A673 (cell line): ENCODE measurements around the gene LEPROT. TPM values are rescaled to one million over a fixed set of nuclear protein-coding genes. Genes with fewer than 3 reads are reported as not detected.

ENCODE experiments used
- BruUV-seq: library from RNA; stranded (reverse); fragments of 400-500 nt; replicated peaks from 2 replicates; lab custom pipeline; 2021; lab: Mats Ljungman, UMichigan
- CTCF ChIA-PET: fragments of 300-600 bp; sonication (Branson Sonifier 250); formaldehyde crosslinking; loops from one replicate; lab custom pipeline; 2022; ENCODE audit warnings: antibody characterized with exemption; lab: Charles Lee
- POLR2A ChIA-PET: fragments of 300-600 bp; sonication (Branson Sonifier 250); formaldehyde crosslinking; loops from one replicate; lab custom pipeline; 2022; ENCODE audit warnings: antibody characterized with exemption; ENCODE audit not compliant: low non-redundant PET; lab: Charles Lee
- DNase-seq: peaks from one replicate; pipeline ENCODE4 v3.0.0-alpha.2; 2015; ENCODE audit warnings: low spot score
- H3K27ac ChIP-seq: fragments of 200-600 bp; sonication (generic); 2 replicates; pipeline ENCODE4 v1.5.1; 2016; ENCODE audit warnings: mixed run types, low read depth, mild to moderate bottlenecking, mixed read lengths, antibody characterized with exemption, low read length; ENCODE audit not compliant: poor library complexity, severe bottlenecking
- H3K27me3 ChIP-seq: fragments of 200-600 bp; sonication (generic); replicated peaks from 2 replicates; pipeline ENCODE4 v1.6.1; 2017; ENCODE audit warnings: mixed run types, low read depth, mild to moderate bottlenecking, mixed read lengths, antibody characterized with exemption, low read length; ENCODE audit not compliant: insufficient read depth, poor library complexity
- H3K36me3 ChIP-seq: fragments of 200-600 bp; sonication (generic); 2 replicates; pipeline ENCODE4 v1.6.1; 2016; ENCODE audit warnings: mixed run types, mild to moderate bottlenecking, mixed read lengths, antibody characterized with exemption, low read length; ENCODE audit not compliant: insufficient read depth, poor library complexity, severe bottlenecking
- H3K4me1 ChIP-seq: fragments of 200-600 bp; sonication (generic); 2 replicates; pipeline ENCODE4 v1.6.1; 2017; ENCODE audit warnings: mixed run types, mild to moderate bottlenecking, mixed read lengths, antibody characterized with exemption, low read length; ENCODE audit not compliant: insufficient read depth, poor library complexity, severe bottlenecking
- H3K4me3 ChIP-seq: fragments of 200-600 bp; sonication (generic); 2 replicates; pipeline ENCODE4 v1.5.1; 2016; ENCODE audit warnings: low read depth, mixed run types, mild to moderate bottlenecking, mixed read lengths, low read length; ENCODE audit not compliant: poor library complexity, severe bottlenecking
- H3K9me3 ChIP-seq: fragments of 200-600 bp; sonication (generic); 2 replicates; pipeline ENCODE4 v1.6.1; 2016; ENCODE audit warnings: mixed run types, low read depth, mild to moderate bottlenecking, mixed read lengths, antibody characterized with exemption, low read length; ENCODE audit not compliant: poor library complexity, severe bottlenecking
- EZH2 ChIP-seq: fragments of 200-600 bp; sonication (generic); IDR thresholded peaks from 2 replicates; pipeline ENCODE4 v1.6.1; 2017; ENCODE audit warnings: borderline replicate concordance, low read depth, mild to moderate bottlenecking, mixed read lengths, antibody characterized with exemption, low read length; ENCODE audit not compliant: poor library complexity, severe bottlenecking
- intact Hi-C: fragments of 100-400 bp; cut with micrococcal nuclease; formaldehyde crosslinking; loops from one replicate; pipeline ENCODE4 v1.10.0; 2022; ENCODE audit not compliant: unreplicated experiment
- total RNA-seq: library from RNA; stranded (reverse); gene quantifications from 2 replicates; pipeline ENCODE4 v1.2.3, GENCODE V29; 2021
- TF ChIP-seq, protein P1 (sequence below): fragments of 300-800, 200-600 bp; sonication (generic); conservative IDR thresholded peaks from 2 replicates; pipeline ENCODE4 v1.5.1; 2017; ENCODE audit warnings: low read depth, mild to moderate bottlenecking, antibody characterized with exemption, low read length, moderate library complexity, mixed read lengths

The LEPROT gene
- total RNA-seq, 1 experiment from 2014 or later, result 24.8 TPM

DNA sequence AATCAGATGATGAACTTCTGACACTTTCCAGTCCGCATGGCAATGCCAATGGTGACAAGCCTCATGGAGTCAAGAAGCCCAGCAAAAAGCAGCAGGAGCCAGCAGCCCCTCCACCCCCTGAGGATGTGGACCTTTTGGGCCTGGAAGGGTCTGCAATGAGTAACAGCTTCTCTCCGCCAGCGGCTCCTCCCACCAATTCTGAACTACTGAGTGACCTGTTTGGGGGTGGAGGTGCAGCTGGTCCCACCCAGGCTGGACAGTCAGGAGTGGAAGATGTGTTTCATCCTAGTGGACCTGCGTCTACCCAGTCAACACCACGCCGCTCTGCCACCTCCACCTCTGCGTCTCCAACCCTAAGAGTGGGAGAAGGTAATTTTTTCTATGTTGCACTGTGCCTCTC, 28.0 kb upstream of the LEPROT start:
- no peaks in the 10 kb centered on the region for H3K9me3 ChIP-seq
- H3K4me3 ChIP-seq, result no peak overlapping the region
- POLR2A ChIA-PET, result no interaction called here
- no peaks in the 10 kb centered on the region for H3K36me3 ChIP-seq
- no TSS peak for BruUV-seq
- H3K4me1 ChIP-seq, result no peaks in the 10 kb centered on the region
- CTCF ChIA-PET, result no interaction called here
- DNase-seq, result no peak
- no peak for TF ChIP-seq EZH2
- TF ChIP-seq, protein P1, sequence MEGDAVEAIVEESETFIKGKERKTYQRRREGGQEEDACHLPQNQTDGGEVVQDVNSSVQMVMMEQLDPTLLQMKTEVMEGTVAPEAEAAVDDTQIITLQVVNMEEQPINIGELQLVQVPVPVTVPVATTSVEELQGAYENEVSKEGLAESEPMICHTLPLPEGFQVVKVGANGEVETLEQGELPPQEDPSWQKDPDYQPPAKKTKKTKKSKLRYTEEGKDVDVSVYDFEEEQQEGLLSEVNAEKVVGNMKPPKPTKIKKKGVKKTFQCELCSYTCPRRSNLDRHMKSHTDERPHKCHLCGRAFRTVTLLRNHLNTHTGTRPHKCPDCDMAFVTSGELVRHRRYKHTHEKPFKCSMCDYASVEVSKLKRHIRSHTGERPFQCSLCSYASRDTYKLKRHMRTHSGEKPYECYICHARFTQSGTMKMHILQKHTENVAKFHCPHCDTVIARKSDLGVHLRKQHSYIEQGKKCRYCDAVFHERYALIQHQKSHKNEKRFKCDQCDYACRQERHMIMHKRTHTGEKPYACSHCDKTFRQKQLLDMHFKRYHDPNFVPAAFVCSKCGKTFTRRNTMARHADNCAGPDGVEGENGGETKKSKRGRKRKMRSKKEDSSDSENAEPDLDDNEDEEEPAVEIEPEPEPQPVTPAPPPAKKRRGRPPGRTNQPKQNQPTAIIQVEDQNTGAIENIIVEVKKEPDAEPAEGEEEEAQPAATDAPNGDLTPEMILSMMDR, result no peak
- no peaks in the 10 kb centered on the region for H3K27me3 ChIP-seq
- H3K27ac ChIP-seq, result no peak overlapping the region
- intact Hi-C loops, result no loop called here

DNA sequence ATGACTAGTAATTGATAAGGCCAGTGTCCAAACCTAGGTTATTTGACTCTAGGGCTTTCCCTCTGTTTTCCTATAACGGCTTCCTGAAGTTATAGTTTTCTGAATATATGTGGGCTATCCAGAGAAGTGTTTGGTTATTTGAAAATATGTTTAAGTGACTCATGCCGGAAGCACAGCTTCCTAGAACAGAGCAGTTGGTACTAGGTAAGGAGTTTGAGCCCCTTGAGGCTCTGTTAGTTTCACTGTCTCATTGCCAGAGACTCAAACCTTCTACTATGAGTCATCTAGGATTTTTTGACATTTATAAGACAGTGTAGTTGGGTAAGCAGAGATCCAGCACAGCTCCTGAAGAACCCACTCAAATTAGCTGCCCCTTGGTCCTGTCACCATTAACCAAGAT, 27.1 kb upstream of the LEPROT start:
- no peaks in the 10 kb centered on the region for H3K9me3 ChIP-seq
- TF ChIP-seq EZH2, result no peak
- TF ChIP-seq, protein P1, result no peak
- POLR2A ChIA-PET, result no interaction called here
- no peak overlapping the region for H3K27ac ChIP-seq
- intact Hi-C loops, result no loop called here
- H3K36me3 ChIP-seq, result no peaks in the 10 kb centered on the region
- no peaks in the 10 kb centered on the region for H3K4me1 ChIP-seq
- no peaks in the 10 kb centered on the region for H3K27me3 ChIP-seq
- BruUV-seq, result no TSS peak
- no peak for DNase-seq
- no peak overlapping the region for H3K4me3 ChIP-seq
- CTCF ChIA-PET, result no interaction called here

DNA sequence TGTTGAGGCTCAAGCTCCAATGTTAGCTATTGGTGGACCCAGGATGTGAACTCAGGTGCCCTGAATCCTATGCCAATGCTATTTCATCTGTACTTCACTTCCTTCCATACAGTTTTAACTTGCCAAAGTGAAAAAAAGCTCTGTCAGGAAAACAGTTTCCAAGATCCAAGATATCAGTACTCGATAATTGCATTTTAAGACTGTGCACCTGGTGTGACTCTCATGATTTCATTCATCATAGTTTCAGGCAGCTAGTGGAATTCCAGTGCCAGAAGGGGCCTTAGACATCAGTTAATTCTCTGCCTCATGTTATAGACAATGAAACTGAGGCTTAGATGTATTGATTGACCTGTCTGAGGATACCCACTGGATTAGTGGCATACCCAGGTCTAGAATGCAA, 26.5 kb upstream of the LEPROT start:
- Histone ChIP-seq H3K4me1 (no peaks in the 10 kb centered on the region), H3K9me3 (no peaks in the 10 kb centered on the region), H3K4me3 (no peak overlapping the region), H3K27ac (no peak overlapping the region), H3K27me3 (no peaks in the 10 kb centered on the region), H3K36me3 (no peaks in the 10 kb centered on the region)
- no peak for DNase-seq
- ChIA-PET CTCF (no interaction called here), POLR2A (no interaction called here)
- TF ChIP-seq EZH2, result no peak
- TF ChIP-seq, protein P1, result no peak
- no TSS peak for BruUV-seq
- intact Hi-C loops, result no loop called here
